AG08395 (cell line): ENCODE data around the gene RALGPS2.
A peak's percentile ranks its signal among the peaks of the same experiment; 100 is the strongest.

Experiments used
- DNase-seq: peaks from one replicate; pipeline ENCODE4 v3.0.0; 2012; ENCODE audit warnings: mixed read lengths, low spot score

The RALGPS2 gene

DNA sequence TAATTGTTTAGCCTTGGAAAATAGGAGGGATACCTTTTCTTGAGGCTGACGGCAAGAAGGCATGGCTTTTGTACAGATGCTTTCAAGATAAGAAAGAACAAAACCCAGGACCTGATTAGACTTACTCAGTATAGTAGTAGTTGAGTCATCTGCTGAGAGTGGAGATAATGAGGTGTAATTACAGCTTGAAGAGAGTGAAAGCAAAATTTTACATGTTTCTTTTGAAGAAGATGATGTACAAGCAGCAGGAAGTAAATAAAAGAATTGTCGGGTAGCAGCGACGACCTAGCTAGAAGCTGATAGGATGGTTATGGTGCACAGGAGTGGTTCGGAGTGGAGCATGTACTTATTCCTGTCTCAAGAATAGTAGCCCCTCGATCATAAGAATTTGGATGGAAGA is 139.3 kb downstream of the RALGPS2 start:
- DNase-seq: no peak

DNA sequence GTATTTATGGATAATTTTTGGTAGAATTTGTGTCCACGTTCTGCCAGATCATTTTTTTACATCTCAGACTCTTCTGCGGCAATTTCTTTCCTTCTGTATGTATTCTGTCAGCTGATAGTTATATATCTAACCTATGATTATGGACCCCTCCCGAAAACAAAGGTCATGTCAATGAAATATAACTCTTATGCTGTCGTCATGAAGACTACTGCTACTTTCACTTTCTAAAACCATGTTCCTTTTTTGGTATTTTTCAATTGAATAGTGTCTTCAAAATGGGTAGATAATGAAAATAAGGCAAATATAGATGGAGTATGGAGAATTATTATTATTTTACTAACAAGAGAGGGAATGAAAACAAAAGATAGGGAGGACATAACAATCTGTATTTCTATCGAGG is 142.6 kb downstream of the RALGPS2 start:
- DNase-seq: no peak

- DNase-seq: no peak
These were observed 143.7 kb downstream of the RALGPS2 start for GRCh38 chr1:178868706-178869105.

GRCh38 chr1:178869119-178869697 is 144.2 kb downstream of the RALGPS2 start:
- DNase-seq: peak; percentile 31

DNA sequence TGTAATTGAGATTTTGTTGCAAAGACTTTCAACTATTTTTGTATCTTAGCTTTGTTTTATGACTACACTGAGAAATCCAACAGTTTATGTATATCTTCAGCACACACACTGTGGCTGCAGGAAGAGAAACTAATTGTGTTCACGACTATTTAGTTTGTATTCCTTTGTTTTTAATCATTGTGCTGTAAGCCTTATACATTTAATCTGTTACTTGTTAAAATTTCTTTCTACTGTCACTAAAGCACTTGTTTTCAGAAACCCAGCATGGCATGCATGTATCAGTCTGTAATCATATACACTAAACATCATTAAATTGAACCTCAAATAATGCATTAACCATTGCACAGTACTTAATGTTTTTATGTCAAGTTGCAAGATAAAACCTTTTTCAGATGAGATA is 145.2 kb downstream of the RALGPS2 start:
- DNase-seq: no peak

- no peak for DNase-seq
These were observed 145.9 kb downstream of the RALGPS2 start, which contains the start of gene ANGPTL1 for GRCh38 chr1:178870944-178871343. Gene ANGPTL1, minus strand, starts transcription at chr1:178871077. Its CDS starts 5,301 bp downstream, at chr1:178865776.

DNA sequence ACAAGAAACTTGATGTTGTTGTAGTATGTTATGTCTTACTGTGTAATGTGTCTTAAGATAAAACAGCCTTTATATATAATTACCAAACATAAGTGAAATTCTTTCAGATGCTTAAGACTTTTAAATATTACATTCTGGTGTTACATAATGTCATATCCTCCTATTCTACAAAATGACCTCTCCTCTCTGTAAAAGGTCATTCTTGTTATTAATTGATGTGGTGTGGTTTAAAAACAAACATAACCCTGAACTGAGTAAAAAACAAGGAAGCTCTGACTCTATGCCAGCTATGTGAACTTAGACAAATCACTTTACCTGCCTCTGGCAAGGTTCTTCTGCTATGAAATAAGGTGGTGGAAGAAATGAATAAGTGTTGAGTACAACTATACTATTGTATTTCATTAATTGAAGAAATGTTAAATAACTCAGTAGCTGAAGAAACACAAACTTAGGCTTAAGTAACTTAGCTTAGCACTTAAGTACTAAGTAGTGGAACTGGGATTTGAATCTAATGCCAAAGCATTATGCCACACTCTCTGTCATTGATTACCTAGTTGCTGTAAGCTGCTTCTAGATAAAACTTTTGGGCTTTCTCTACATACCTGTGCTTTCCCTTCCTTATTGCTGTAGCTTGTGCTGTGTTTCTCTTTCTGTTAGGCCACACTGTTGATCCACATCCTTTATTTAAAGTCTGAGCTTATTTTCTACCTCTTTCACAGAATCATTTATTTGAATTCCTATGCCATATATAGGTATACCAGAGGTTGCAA is 146.7 kb downstream of the RALGPS2 start:
- no peak for DNase-seq

- DNase-seq: no peak
These were observed 149.9 kb downstream of the RALGPS2 start for GRCh38 chr1:178874966-178875365.

DNA sequence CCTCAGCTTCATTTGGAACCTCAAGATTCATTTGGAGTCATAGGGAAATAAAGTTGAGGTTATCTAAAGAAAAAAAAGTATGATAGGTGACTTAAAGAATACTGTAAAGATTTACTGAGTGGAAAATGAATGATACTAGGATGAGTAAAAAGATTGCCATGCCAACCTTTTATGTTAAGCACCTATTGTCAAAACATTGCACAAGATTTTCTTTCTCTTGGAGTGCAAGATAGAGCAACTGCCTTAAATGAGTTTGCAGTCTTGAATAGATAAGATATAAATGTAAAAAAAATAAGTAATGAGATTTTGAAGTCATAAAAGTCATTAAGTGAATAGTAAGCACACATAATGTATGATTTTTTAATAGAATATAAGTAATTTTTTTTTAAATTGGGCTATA is 150.9 kb downstream of the RALGPS2 start:
- DNase-seq: no peak

- DNase-seq: no peak
These were observed 152.9 kb downstream of the RALGPS2 start for GRCh38 chr1:178877896-178878295.

- DNase-seq: no peak
These were observed 156.9 kb downstream of the RALGPS2 start for GRCh38 chr1:178881950-178882349.

DNA sequence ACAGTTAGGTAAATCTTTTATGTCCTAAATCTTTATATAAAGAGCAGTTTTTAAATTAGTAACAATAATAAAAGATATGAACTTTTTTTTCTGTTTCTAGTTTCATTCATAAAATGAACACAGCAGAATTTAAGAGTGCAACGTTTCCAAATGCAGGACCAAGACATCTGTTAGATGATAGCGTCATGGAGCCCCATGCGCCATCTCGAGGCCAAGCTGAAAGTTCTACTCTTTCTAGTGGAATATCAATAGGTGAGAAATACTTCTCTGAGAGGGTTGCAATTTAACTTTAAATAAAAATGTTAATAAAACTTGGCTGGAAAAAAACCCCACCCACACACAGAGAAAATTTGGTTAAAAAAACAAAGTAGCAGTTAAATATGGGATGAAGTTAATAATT is 160.8 kb downstream of the RALGPS2 start:
- no peak for DNase-seq

- DNase-seq: no peak
These were observed 161.5 kb downstream of the RALGPS2 start for GRCh38 chr1:178886551-178886950.

DNA sequence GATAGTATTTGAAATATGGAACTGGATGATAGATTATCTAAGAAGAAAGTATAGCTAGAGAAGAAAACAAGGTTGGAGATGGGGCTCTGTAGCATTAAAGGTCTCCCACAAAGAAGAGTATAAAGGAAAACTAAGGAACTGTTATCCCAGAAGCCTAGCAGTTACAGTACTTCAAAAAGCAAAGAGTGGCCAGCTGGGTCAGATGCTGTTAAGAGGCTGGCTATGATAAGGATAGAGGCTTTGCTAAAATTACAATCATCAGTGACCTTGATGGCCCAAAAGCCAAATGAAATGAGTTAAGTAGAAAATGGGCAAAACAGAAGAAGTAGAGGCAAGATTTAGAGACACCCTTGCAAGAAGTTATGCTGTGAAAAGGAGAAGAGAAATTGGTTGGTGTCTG is 170.9 kb downstream of the RALGPS2 start:
- no peak for DNase-seq

DNA sequence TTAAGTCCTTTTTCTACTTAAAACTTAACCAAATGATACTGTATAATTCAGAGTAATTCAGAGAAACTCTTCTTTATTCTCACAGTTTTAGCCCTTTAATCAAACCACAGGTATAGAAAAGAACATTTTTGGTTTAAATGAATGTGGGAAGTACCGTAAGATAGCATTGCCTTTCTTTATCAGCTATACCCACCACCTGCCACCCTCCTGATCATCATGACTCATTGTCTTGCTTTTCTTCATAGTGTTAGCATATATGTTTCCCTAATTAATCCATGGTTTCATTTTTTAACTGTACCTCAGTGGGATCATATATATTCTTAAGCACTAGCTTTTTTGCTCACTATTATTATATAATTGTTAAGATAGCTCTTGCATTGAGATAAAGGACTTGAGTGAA is 173.4 kb downstream of the RALGPS2 start:
- no peak for DNase-seq

- no peak for DNase-seq
These were observed 174.4 kb downstream of the RALGPS2 start for GRCh38 chr1:178899402-178899801.

DNA sequence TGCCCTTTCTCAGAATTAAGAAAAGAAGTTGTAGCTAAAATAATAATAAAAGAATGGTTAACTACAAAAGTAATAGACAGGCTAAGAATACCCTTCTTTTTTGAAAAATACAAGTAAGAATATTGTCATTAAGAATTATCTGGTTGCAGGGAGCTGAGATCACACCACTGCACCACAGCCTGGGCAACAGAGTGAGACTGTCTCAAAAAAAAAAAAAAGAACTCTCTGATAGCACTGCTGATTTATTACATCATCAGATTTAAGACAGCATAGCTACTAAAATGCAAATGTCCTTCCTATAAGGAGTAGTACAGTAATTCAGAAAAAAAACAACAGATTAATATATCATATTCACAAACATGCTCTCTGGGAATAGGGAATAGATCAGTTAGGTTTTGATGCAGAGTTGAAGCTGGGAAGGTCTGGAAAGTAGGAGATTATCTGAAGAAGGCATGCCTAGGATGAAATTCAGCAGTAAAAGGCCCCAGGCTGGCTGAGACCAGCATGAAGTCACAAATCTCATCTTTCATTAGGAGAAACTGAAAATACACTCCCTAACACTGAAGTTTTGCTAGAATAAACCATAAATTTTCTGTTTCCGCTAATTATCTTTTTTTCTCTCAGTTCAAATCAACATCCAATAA is 176.6 kb downstream of the RALGPS2 start:
- no peak for DNase-seq

GRCh38 chr1:178908358-178908757 is 183.3 kb downstream of the RALGPS2 start:
- DNase-seq: no peak

DNA sequence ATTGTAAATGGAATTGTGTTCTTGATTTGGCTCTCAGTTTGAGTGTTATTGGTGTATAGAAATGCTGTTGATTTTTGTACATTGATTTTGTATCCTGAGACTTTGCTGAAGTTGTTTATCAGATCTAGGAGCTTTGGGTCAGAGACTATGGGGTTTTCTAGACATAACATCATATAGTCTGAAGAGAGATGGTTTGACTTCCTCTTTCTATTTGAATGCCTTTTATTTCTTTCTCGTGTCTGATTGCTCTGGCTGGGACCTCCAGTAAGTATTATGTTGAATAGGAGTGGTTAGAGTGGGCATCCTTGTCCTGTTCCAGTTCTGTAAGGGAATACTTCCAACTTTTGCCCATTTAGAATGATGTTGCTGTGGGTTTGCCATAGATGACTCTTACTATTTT is 185.0 kb downstream of the RALGPS2 start:
- DNase-seq: no peak

DNA sequence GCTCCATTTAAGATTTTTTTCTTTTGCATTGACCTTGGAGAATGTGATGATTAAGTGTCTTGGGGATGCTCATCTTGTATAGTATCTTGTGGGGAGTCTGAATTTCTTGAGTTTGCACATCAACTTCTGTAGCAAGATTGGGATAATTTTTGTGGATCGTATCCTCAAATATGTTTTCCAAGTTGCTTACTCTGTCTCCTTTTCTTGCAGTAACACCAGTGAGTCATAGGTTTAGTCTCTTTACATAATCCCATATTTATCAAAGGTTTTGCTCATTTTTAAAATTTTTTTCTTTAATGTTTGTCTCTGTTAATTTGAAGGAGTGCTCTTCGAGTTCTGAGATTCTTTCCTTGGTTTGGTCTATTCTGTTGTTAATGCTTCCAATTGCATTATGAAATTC is 187.6 kb downstream of the RALGPS2 start:
- no peak for DNase-seq

DNA sequence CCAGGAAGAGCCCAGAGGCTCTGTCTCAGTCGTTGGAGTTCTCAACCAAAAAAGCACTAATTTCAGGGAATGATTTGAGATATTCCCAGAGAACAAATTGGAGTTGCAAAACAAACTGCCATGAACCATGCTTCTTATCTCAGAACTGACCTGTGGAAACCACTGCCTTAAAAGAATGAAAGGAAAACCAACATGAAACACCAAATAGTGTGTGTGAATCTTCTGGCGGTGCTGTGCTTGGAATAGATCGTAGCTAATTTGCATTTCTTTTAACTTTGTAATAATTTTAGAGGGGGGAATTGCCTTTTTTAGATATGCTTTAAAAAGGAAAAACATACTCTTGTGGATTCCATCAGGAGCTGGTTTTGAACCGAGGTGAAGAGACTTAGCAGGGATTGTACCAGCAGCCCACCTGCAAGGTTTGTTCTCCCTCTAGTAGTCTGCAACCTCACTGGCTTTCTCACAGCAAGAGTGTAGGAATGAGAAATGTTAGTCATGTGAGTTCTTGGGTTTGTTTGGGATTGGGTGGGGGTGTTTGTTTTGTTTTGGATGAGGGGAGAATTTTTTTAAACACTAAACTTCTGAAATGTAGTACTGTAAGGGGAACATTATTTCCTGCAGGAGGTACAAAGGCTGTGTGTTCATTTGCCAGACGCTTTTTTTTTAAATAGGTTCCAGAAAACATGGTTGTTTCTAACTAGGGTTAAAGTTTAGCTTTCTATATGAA is 191.6 kb downstream of the RALGPS2 start:
- no peak for DNase-seq

DNA sequence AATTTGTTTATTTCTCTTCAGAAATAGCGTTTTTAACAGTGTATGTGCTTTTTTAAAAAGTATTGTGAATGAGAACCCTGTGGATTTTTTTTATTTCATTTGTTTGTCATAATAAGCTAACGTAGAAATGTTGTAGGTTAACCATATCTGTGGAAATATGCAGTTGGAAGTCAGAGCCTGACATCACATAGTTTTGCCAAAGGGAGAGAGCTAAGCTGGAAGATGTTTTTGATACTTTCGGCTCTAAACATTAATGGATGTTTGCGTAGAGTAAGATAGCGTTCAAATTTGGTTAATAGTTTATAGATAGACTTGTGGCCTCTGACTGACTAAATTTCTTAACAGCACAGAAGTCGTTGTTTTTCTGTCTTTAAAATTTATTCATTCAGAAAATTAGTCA is 193.3 kb downstream of the RALGPS2 start:
- no peak for DNase-seq

GRCh38 chr1:178918955-178919354 is 193.9 kb downstream of the RALGPS2 start:
- DNase-seq: no peak
